Dedifferentiated amniotic fluid mesenchymal stem cell (primary cell): ENCODE results near the gene PRTN3.
"Not testable (repeated sequence)": the region's sequence is repeated elsewhere in the genome, so short reads cannot be mapped to it uniquely, and the experiment has no call there.

Experiments used
- DNase-seq: peaks from one replicate; pipeline ENCODE4 v3.0.0-alpha.2; 2016; ENCODE audit errors: extremely low spot score

The PRTN3 gene

GRCh38 chr19:845707-846521, 5.1 kb downstream of the PRTN3 start:
- no peak for DNase-seq

GRCh38 chr19:848386-848921, 7.7 kb downstream of the PRTN3 start:
- DNase-seq, result no peak

GRCh38 chr19:849195-849594, 8.4 kb downstream of the PRTN3 start:
- not testable (repeated sequence) for DNase-seq

- DNase-seq, result peak; percentile 89
Measured at GRCh38 chr19:850221-850978, 9.6 kb downstream of the PRTN3 start.

DNA sequence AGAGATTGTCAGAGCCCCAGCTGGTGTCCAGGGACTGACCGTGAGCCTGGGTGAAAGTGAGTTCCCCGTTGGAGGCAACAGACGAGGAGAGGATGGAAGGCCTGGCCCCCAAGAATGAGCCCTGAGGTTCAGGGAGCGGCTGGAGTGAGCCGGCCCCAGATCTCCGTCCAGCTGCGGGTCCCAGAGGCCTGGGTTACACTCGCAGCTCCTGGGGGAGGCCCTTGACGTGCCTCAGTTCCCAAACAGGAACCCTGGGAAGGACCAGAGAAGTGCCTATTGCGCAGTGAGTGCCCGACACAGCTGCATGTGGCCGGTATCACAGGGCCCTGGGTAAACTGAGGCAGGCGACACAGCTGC, 10.2 kb downstream of the PRTN3 start:
- no peak for DNase-seq

DNA sequence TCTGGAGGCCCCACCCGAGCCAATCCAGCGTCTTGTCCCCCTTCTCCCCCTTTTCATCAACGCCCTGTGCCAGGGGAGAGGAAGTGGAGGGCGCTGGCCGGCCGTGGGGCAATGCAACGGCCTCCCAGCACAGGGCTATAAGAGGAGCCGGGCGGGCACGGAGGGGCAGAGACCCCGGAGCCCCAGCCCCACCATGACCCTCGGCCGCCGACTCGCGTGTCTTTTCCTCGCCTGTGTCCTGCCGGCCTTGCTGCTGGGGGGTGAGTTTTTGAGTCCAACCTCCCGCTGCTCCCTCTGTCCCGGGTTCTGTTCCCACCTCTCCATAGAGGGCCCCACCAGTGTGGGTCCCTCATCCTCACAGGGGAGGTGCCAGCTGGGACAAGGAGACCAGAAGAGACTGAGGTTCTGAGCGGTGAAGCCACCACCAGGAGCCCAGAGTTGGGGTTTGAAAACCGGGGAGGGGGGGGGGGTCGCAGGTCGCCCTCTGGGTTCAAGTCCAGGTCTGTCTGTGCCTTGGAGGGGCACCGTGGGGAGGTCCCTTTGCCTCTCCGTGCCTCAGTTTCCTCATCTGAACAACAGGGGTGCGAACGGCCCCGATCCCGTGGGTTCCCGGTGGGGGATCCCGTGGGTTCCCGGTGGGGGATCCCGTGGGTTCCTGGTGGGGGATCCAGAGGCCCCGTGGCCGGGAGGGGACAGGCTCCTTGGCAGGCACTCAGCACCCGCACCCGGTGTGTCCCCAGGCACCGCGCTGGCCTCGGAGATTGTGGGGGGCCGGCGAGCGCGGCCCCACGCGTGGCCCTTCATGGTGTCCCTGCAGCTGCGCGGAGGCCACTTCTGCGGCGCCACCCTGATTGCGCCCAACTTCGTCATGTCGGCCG, 11.6 kb downstream of the PRTN3 start, which contains the start of gene ELANE:
Gene ELANE, plus strand, starts transcription at position 168 of the 878 bp plus-strand sequence. Its CDS starts 26 bp downstream, at position 194.
- DNase-seq, result no peak

GRCh38 chr19:853014-853585, 12.3 kb downstream of the PRTN3 start:
- no peak for DNase-seq

DNA sequence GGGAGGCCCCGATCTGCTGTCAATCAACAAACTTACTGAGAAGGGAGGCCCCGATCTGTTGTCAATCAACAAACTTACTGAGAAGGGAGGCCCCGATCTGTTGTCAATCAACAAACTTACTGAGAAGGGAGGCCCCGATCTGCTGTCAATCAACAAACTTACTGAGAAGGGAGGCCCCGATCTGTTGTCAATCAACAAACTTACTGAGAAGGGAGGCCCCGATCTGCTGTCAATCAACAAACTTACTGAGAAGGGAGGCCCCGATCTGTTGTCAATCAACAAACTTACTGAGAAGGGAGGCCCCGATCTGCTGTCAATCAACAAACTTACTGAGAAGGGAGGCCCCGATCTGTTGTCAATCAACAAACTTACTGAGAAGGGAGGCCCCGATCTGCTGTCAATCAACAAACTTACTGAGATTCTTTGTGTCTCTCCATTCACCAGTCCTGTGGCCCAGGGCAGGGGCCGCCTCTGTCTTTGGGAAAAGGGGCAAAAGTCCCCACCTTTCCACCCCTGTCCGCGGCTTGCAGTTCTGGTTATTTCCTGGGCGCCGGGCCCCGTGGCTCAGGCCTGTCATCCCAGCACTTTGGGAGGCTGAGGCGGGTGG, 12.9 kb downstream of the PRTN3 start:
- DNase-seq, result not testable (repeated sequence)

DNA sequence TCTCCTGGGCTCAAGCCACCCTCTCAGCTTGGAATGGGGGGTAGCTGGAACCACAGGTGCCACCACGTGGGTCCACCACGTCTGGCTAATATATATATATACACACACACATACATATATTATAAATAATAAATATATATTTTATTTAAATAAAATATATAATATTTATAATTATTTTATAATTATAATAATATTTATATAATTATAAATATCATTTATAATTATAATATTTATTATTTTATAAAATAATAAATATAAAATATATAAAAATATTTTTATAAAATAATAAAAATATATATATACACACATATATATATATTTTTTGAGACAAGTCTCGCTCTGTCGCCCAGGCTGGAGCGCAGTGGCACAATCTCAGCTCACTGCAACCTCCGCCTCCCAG, 13.8 kb downstream of the PRTN3 start:
- DNase-seq, result no peak

GRCh38 chr19:855142-855541, 14.3 kb downstream of the PRTN3 start:
- DNase-seq, result no peak

DNA sequence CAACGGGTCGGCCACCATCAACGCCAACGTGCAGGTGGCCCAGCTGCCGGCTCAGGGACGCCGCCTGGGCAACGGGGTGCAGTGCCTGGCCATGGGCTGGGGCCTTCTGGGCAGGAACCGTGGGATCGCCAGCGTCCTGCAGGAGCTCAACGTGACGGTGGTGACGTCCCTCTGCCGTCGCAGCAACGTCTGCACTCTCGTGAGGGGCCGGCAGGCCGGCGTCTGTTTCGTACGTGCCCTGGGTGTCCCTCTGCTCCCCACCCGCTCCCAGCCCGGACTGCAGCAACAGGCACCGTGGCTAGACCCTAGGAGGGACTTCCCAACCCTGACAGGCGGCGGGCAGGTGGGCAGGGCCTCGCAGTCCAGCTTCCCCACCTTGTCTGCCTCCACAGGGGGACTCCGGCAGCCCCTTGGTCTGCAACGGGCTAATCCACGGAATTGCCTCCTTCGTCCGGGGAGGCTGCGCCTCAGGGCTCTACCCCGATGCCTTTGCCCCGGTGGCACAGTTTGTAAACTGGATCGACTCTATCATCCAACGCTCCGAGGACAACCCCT, 14.8 kb downstream of the PRTN3 start:
- no peak for DNase-seq

DNA sequence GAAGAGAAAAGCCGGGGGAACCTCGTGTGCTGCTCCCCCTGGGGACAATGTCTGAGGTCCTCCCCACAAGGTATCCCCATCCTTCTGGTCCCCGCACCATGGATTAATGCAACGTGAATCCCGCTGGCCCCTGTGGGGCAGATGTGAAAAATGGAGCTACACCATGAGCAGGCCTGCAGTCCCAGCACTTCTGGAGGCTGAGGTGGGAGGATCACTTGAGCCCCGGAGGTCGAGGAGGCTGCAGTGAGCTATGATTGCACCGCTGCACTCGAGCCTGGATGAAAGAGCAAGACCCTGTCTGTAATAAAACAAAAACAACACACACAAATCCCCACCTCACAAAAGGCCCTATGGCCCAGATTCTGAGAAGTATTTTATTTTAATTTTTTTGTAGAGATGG, 17.5 kb downstream of the PRTN3 start:
- no peak for DNase-seq

GRCh38 chr19:858868-859843, 18.4 kb downstream of the PRTN3 start, which contains the start of gene CFD:
Gene CFD, plus strand, starts transcription at chr19:859664. Its CDS starts 26 bp downstream, at chr19:859690.
- no peak for DNase-seq

GRCh38 chr19:861141-861755, 20.4 kb downstream of the PRTN3 start:
- DNase-seq, result no peak

DNA sequence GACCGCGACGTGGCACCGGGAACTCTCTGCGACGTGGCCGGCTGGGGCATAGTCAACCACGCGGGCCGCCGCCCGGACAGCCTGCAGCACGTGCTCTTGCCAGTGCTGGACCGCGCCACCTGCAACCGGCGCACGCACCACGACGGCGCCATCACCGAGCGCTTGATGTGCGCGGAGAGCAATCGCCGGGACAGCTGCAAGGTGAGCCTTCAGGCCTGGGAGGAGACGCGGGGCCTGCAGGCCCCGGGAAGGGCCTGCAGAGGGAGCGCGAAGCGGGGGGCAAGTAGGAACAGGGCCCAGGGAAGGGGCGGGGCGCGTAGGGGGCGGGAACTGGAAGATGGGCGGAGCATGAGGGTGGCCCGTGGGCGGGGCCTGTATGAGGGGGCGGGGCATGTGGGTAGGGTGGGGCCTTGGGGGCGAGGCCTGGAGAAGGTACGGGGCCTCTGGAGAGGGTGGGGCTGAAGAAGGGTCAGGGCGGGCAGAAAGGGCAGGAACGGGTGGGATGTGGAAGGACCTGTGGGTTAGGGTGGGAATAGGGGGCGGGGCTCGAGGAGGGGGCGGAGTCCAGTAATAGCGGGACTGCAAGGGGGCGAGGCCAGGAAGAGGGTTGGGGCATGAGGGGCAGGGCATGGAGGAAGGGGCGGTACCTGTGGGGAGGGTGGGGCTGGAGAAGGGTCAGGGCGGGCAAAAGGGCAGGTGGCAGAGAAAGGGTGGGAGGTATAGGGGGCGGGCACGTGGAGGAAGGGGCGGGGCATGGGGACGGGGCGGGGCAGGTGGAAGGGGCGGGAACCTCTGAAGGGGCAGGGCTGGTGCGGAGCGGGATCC, 21.2 kb downstream of the PRTN3 start:
- DNase-seq, result no peak

- DNase-seq, result no peak
Measured at GRCh38 chr19:862581-863314, 21.9 kb downstream of the PRTN3 start.

- DNase-seq, result no peak
Measured at GRCh38 chr19:863315-863620, 22.5 kb downstream of the PRTN3 start.
